H1 (cell line): ENCODE data around the gene USF1. TPM values are rescaled to one million over a fixed set of nuclear protein-coding genes. Genes with fewer than 3 reads are reported as not detected.

Source experiments
- CBX5 ChIP-seq: fragments of 300-800, 300-1000 bp; sonication (generic); IDR thresholded peaks from 2 replicates; pipeline ENCODE4 v1.7.1; 2016; ENCODE audit warnings: antibody characterized with exemption, low read length, low read depth
- CHD2 ChIP-seq: IDR thresholded peaks from 2 replicates; pipeline ENCODE4 v1.6.1; 2012; ENCODE audit warnings: low read length, improper control_type of control experiment
- HDAC2 ChIP-seq, 2 experiments: fragments of 300-600 bp in 1 of 2; sonication (generic) in 1 of 2; IDR thresholded peaks; 2 replicates each; pipeline ENCODE4 v1.6.1; 2011 to 2012; ENCODE audit warnings: low read depth in 2 of 2, low read length in 2 of 2, mild to moderate bottlenecking in 2 of 2, moderate library complexity in 2 of 2, borderline replicate concordance in 1 of 2, inconsistent platforms in 1 of 2
- RXRA ChIP-seq: IDR thresholded peaks from 2 replicates; pipeline ENCODE4 v1.6.1; 2011; ENCODE audit warnings: low read depth, mild to moderate bottlenecking, low read length, moderate library complexity; ENCODE audit not compliant: insufficient read depth
- SAP30 ChIP-seq: fragments of 300-600 bp; sonication (generic); IDR thresholded peaks from 2 replicates; pipeline ENCODE4 v1.7.1; 2012; ENCODE audit warnings: low read length, moderate library complexity, mild to moderate bottlenecking, inconsistent platforms; ENCODE audit not compliant: insufficient read depth, insufficient replicate concordance
- TAF1 ChIP-seq: IDR thresholded peaks from 2 replicates; pipeline ENCODE4 v1.6.1; 2011; ENCODE audit warnings: mild to moderate bottlenecking, low read depth, low read length
- TAF7 ChIP-seq: optimal IDR thresholded peaks from 2 replicates; pipeline ENCODE3; 2011; ENCODE audit warnings: low read depth, mild to moderate bottlenecking, inconsistent platforms, low read length, moderate library complexity, borderline replicate concordance
- polyA plus RNA-seq, 7 experiments: library from polyadenylated mRNA; depleted of rRNA in 3 of 7; stranded (reverse) in 5 of 7; unstranded in 2 of 7; fragments of >200 nt in 5 of 7; fragments of 200-250 nt in 2 of 7; gene quantifications; 1 replicate in 5 of 7; 2 replicates in 1 of 7; 4 replicates in 1 of 7; pipeline versions ENCODE4 v1.2.1 to v1.2.3, GENCODE V29; 2011 to 2013; ENCODE audit warnings: missing spikeins in 2 of 7, mixed read lengths in 2 of 7
- total RNA-seq: library from RNA; stranded (reverse); fragmentation: NEBNext Ultra II Directional; extraction: Animal tissue kit (Norgen Biotek cat#: 25700); gene quantifications from 2 replicates; pipeline ENCODE4 v1.2.1, GENCODE V29; 2021
- TF ChIP-seq, protein P1 (sequence below): fragments of 300-600 bp; sonication (generic); IDR thresholded peaks from 2 replicates; pipeline ENCODE4 v1.7.1; 2012; ENCODE audit warnings: low read length, moderate library complexity, mild to moderate bottlenecking, inconsistent platforms; ENCODE audit not compliant: insufficient replicate concordance
- TF ChIP-seq, protein P2 (sequence below): IDR thresholded peaks from 2 replicates; pipeline ENCODE4 v1.6.1; 2012; ENCODE audit warnings: inconsistent platforms

The USF1 gene
- total and polyA plus RNA-seq, 2 of the 8 experiments (the other 6 are each of a cell fraction or from before 2014, with no cell fraction given), result 45.7 to 68.9 TPM

DNA sequence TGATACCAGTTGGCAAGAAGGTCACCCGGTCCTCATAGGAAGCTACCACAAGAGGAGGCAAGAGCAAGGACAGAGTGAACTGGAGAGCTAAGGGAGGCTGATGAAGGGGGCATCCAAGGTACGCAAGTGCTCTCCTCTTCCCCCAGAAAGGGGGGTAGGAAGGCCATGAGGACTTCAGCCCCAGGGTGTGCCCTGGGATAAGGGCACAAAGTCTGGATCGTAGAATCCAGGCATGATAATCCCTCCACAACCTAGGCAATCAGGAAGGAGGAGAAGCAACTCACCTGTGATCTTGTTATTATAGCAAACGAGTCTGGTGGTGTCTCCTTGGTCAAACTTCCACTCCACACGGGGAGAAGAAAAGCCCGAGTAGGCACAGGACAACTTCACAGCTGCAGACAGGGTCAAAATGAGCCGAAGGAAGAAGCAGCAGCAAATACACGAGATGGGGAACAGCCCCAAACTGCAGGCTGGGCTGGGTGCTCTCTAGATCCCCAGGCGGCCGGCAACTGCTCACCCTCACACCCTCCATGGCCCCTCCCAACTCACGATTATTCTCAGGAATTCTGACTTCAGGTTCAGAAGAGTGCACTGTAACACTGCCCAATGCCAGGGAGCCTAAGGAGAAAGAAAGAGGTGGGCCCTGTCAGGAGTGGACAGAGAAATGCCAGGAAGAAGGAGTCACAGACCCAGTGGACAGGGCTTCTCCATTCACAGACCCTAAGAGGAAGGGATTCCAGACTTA, 44.9 kb downstream of the USF1 start (continued):
- TF ChIP-seq, protein P1, sequence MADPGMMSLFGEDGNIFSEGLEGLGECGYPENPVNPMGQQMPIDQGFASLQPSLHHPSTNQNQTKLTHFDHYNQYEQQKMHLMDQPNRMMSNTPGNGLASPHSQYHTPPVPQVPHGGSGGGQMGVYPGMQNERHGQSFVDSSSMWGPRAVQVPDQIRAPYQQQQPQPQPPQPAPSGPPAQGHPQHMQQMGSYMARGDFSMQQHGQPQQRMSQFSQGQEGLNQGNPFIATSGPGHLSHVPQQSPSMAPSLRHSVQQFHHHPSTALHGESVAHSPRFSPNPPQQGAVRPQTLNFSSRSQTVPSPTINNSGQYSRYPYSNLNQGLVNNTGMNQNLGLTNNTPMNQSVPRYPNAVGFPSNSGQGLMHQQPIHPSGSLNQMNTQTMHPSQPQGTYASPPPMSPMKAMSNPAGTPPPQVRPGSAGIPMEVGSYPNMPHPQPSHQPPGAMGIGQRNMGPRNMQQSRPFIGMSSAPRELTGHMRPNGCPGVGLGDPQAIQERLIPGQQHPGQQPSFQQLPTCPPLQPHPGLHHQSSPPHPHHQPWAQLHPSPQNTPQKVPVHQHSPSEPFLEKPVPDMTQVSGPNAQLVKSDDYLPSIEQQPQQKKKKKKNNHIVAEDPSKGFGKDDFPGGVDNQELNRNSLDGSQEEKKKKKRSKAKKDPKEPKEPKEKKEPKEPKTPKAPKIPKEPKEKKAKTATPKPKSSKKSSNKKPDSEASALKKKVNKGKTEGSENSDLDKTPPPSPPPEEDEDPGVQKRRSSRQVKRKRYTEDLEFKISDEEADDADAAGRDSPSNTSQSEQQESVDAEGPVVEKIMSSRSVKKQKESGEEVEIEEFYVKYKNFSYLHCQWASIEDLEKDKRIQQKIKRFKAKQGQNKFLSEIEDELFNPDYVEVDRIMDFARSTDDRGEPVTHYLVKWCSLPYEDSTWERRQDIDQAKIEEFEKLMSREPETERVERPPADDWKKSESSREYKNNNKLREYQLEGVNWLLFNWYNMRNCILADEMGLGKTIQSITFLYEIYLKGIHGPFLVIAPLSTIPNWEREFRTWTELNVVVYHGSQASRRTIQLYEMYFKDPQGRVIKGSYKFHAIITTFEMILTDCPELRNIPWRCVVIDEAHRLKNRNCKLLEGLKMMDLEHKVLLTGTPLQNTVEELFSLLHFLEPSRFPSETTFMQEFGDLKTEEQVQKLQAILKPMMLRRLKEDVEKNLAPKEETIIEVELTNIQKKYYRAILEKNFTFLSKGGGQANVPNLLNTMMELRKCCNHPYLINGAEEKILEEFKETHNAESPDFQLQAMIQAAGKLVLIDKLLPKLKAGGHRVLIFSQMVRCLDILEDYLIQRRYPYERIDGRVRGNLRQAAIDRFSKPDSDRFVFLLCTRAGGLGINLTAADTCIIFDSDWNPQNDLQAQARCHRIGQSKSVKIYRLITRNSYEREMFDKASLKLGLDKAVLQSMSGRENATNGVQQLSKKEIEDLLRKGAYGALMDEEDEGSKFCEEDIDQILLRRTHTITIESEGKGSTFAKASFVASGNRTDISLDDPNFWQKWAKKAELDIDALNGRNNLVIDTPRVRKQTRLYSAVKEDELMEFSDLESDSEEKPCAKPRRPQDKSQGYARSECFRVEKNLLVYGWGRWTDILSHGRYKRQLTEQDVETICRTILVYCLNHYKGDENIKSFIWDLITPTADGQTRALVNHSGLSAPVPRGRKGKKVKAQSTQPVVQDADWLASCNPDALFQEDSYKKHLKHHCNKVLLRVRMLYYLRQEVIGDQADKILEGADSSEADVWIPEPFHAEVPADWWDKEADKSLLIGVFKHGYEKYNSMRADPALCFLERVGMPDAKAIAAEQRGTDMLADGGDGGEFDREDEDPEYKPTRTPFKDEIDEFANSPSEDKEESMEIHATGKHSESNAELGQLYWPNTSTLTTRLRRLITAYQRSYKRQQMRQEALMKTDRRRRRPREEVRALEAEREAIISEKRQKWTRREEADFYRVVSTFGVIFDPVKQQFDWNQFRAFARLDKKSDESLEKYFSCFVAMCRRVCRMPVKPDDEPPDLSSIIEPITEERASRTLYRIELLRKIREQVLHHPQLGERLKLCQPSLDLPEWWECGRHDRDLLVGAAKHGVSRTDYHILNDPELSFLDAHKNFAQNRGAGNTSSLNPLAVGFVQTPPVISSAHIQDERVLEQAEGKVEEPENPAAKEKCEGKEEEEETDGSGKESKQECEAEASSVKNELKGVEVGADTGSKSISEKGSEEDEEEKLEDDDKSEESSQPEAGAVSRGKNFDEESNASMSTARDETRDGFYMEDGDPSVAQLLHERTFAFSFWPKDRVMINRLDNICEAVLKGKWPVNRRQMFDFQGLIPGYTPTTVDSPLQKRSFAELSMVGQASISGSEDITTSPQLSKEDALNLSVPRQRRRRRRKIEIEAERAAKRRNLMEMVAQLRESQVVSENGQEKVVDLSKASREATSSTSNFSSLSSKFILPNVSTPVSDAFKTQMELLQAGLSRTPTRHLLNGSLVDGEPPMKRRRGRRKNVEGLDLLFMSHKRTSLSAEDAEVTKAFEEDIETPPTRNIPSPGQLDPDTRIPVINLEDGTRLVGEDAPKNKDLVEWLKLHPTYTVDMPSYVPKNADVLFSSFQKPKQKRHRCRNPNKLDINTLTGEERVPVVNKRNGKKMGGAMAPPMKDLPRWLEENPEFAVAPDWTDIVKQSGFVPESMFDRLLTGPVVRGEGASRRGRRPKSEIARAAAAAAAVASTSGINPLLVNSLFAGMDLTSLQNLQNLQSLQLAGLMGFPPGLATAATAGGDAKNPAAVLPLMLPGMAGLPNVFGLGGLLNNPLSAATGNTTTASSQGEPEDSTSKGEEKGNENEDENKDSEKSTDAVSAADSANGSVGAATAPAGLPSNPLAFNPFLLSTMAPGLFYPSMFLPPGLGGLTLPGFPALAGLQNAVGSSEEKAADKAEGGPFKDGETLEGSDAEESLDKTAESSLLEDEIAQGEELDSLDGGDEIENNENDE, result no peak
- TF ChIP-seq SAP30 (no peak), TAF7 (no peak), CBX5 (no peak), HDAC2 (IDR thresholded peaks at IDR 0.05; ENCODE audit: borderline replicate concordance in 1 of 2, low read depth in 2 of 2, low read length in 2 of 2) (no peak), CHD2 (no peak), TAF1 (no peak), RXRA (no peak)
- TF ChIP-seq, protein P2, sequence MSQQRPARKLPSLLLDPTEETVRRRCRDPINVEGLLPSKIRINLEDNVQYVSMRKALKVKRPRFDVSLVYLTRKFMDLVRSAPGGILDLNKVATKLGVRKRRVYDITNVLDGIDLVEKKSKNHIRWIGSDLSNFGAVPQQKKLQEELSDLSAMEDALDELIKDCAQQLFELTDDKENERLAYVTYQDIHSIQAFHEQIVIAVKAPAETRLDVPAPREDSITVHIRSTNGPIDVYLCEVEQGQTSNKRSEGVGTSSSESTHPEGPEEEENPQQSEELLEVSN, result no peak
